A673 (cell line): ENCODE data around the gene FETUB.

Experiments
- EZH2 ChIP-seq: fragments of 200-600 bp; sonication (generic); IDR thresholded peaks from 2 replicates; pipeline ENCODE4 v1.6.1; 2017; ENCODE audit warnings: borderline replicate concordance, low read depth, mild to moderate bottlenecking, mixed read lengths, antibody characterized with exemption, low read length; ENCODE audit not compliant: poor library complexity, severe bottlenecking
- TF ChIP-seq, protein P1 (sequence below): fragments of 300-800, 200-600 bp; sonication (generic); conservative IDR thresholded peaks from 2 replicates; pipeline ENCODE4 v1.5.1; 2017; ENCODE audit warnings: low read depth, mild to moderate bottlenecking, antibody characterized with exemption, low read length, moderate library complexity, mixed read lengths

- TF ChIP-seq EZH2 = no peak
- TF ChIP-seq, protein P1, sequence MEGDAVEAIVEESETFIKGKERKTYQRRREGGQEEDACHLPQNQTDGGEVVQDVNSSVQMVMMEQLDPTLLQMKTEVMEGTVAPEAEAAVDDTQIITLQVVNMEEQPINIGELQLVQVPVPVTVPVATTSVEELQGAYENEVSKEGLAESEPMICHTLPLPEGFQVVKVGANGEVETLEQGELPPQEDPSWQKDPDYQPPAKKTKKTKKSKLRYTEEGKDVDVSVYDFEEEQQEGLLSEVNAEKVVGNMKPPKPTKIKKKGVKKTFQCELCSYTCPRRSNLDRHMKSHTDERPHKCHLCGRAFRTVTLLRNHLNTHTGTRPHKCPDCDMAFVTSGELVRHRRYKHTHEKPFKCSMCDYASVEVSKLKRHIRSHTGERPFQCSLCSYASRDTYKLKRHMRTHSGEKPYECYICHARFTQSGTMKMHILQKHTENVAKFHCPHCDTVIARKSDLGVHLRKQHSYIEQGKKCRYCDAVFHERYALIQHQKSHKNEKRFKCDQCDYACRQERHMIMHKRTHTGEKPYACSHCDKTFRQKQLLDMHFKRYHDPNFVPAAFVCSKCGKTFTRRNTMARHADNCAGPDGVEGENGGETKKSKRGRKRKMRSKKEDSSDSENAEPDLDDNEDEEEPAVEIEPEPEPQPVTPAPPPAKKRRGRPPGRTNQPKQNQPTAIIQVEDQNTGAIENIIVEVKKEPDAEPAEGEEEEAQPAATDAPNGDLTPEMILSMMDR = no peak
These were observed 54.3 kb downstream of the FETUB start for GRCh38 chr3:186694288-186695032.
